GM19328 (cell line): ENCODE data around the gene RNF166.

ENCODE experiments used
- ATAC-seq: cut with Tn5 transposase; IDR thresholded peaks from one replicate; pipeline ENCODE4 v1.9.1; 2021; ENCODE audit warnings: mild to moderate bottlenecking, moderate library complexity; ENCODE audit not compliant: unreplicated experiment

RNF166 gene

GRCh38 chr16:88725609-88726407 lies 19.6 kb upstream of the RNF166 start:
- ATAC-seq, result no peak

DNA sequence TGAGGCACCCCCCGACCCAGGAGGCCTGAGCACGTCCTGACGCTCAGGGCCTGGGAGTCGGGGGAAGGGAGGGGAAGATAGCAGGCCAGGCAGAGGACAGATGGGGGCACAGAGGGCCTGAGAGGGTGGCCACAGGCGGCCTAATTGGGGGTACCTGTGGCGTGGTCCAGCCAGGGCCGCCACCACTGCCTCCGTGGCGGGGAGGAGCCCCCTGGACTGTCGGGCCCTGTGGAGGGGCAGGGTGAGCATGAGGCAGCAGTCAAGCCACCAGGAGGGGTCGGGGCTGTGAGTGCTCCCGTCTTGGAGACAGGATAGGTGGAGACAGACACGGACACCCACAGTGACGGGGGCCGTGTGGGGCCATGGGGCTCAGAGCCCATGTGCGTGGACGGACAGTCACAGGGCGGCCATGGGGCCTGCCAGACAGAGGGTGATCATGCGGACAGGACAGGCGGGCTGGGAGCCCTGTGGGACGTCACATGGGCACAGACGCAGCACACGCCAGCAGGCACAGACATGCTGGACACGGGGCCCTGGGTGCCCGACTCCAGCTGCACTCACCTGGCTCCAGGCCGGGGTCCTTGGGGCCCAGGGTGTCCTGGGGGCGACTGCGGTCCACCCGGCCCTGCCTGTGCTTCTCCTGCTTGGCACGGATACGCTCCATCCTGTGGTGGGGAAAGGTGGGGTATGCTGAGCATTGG lies 18.8 kb upstream of the RNF166 start:
- no peak for ATAC-seq

DNA sequence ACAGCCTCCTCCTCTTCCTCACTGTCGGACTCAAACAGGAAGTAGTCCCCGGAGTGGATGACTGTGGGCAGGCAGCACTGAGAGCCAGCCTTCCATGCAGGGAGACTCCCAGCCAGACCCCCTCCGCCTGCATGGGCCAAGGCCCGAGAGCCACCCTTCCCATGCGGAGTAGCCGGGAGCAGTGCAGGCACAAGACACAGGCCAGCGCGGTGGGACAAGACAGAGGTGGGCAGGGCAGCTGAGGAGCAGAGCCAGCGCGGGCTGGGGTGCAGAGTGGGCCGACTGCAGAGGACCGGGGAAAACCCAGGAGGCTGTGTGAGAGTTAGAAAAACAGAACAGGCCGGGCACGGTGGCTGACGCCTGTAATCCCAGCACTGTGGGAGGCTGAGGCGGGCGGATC lies 17.7 kb upstream of the RNF166 start:
- no peak for ATAC-seq

GRCh38 chr16:88723507-88723887 lies 17.3 kb upstream of the RNF166 start:
- no peak for ATAC-seq

DNA sequence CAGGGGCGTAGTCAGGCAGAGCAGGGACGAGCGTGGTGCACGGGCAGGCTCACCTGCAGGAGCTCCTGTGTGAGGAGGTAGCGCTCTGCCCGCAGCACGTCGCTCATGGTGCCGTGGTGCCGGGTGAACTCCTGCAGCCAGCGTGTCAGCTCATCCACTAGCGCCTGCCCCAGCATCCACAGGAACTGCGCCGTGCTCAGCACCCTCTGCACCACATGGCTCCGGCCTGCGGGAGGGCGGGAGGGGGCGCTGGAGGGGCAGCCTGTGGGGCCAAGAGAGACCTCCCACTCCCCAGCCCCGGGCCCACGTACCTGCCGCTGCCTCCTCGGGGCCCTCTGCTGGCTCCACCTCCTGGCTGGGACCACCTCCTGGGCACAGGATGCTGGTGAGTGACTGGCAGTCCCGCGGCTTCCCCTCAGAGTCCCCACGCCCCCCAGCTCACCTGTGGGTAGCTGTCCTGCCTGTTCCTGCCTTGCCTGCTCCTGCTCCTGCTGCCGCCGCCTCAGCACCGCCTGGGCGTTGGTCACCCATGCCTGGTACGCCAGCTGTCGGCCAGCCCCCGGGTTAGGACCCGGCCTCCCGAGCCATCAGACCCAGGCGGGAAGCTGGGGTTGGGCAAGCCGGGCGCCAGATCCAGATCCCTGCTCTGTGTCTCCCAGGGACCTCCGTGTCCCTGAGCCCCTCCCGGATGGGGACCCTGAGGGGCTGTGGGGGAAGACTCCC lies 16.7 kb upstream of the RNF166 start:
- no peak for ATAC-seq

DNA sequence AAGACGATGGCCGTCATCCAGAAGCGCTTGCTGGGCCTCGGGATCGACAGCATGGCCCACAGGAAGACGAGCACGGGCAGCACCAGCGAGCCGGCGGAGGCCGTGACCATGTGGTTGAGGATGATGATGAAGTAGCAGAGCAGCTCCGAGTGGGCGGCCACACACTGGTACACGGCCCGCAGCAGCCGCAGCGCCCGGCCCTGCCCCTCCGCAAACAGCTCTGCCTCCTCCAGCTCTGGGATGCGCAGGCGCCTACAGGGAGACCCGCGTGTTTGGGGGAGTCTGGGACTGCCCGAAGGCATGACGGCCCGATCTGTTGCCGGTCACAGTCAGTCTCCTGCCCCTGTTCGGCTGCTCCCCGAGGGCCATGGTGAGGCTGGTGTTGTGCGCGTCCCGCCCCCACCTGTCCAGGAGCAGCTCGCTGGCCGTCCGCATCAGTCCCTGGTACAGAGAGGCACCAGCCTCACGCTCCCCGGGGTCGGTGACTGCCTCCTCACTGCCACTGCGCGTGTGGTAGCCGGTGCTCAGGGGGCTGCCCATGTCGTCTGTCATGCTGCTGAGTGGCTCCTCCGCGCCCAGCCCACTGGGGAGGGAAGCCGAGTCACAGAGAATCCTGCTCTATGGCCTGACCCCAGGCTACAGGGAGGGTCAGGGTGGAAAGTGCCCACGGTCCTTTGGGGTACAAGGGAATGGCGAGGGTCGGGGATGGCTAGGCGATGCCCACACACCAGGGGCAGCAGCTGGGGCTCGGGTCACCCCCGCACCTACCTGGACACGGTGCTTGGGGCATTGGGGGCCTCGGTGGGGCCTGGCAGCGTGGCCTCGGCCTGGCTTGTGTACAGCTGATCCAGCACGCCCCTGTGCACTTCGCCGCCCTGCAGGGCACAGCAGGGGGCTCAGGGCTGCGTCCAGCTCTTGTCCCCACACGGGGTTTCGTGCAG lies 15.9 kb upstream of the RNF166 start:
- ATAC-seq, result no peak

- no peak for ATAC-seq
Measured at GRCh38 chr16:88721236-88721635, 15.0 kb upstream of the RNF166 start.

- no peak for ATAC-seq
Measured at GRCh38 chr16:88720396-88720970, 14.3 kb upstream of the RNF166 start.

DNA sequence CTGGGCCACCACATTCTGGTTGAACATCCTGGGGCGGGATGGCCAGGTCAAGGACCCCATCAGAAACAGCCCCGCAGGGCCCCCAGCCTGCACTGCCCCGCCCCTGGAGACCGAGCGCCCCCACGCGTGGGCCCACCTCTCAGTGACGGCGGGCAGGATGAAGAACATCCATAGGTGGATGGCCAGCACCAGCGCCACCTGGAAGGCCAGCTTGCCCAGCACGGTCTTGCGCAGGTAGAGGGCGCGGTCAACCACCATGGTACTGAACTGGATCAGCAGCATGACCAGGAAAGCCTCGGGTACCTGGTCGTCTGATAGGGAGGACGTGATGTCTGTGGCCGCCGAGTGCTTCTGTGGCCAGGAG lies 13.7 kb upstream of the RNF166 start:
- ATAC-seq, result no peak

GRCh38 chr16:88719267-88719932 lies 13.2 kb upstream of the RNF166 start:
- no peak for ATAC-seq

- ATAC-seq, result no peak
Measured at GRCh38 chr16:88718178-88718577, 12.0 kb upstream of the RNF166 start.

- no peak for ATAC-seq
Measured at GRCh38 chr16:88716601-88717001, 10.4 kb upstream of the RNF166 start.

DNA sequence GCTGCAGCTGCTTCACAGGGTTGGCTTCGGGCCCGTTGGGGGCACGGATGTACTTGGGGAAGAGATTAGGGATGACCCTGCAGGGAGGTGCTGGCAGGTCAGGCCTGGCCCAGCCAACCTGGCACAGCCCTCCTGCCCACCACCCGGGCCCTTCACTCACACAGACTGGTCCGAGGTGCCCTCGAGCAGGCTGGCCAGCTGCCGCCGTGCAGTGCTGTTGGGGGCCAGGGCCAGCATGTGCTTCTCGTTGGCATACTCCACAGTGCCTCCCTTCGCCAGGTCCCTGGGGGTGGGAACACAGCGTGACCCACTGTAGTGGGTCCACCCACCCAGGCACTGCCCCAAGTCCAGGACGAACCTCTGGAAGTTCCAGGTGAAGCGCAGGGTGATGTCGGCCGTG lies 10.0 kb upstream of the RNF166 start:
- no peak for ATAC-seq

GRCh38 chr16:88715312-88716190 lies 9.3 kb upstream of the RNF166 start:
- ATAC-seq, result no peak

- ATAC-seq, result no peak
Measured at GRCh38 chr16:88714420-88715302, 8.5 kb upstream of the RNF166 start.

DNA sequence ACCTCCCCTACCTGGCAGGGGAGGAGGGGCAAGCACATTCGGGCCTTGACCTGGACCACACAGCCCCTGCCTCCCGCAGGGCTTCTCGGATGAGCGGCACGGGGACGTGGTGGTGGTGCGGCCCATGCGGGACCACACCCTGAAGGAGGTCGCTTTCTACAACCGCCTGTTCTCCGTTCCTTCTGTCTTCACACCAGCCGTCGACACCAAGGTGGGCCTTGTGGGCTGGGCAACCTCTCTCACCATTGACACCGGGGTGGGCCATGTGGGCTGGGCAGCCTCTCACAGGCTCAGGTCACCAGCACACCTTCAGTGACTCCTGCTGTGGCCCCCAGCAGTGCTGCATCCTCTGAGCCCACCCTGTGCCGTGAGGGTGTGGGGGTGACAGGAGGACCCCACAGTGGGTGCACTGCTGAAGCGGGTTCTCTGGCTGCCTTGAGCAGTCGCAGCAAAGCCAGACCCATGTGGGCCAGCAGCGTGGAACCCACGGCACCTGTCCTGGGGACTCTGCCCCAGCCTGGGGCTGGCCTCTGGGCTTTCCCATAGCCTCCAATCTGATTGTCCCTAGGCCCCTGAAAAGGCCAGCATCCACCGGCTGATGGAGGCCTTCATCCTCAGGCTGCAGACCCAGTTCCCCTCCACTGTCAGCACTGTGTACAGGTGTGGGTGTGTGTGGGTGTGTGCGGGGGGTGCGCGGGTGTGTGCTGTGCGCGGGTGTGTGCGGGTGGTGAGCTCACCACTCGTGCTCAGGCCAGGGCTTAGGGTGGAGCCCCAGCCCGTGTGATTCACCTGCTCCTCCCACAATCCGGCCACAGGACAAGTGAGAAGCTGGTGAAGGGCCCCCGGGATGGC lies 7.6 kb upstream of the RNF166 start:
- no peak for ATAC-seq

- no peak for ATAC-seq
Measured at GRCh38 chr16:88713054-88713453, 6.8 kb upstream of the RNF166 start.
